ENCODE data around the gene ARID3A. TPM values are rescaled to one million over a fixed set of nuclear protein-coding genes. Genes with fewer than 3 reads are reported as not detected.

Gene ARID3A
- total and polyA plus RNA-seq, 2 of the 13 experiments (the other 11 are each of a cell fraction or from before 2014, with no cell fraction given), result 71.3 to 77.9 TPM

GRCh38 chr19:982567-983170 lies 56.8 kb downstream of the ARID3A start (continued):
- TF ChIP-seq ZNF781 (CRISPR knock-in tag; IDR thresholded peaks at IDR 0.05; ENCODE audit: borderline replicate concordance, not compliant biosample characterization) (no peak), CREBL2 (CRISPR knock-in tag; IDR thresholded peaks at IDR 0.05; ENCODE audit: borderline replicate concordance) (no peak), ZNF256 (CRISPR knock-in tag; conservative IDR thresholded peaks at IDR 0.05) (no peak), ZNF225 (CRISPR knock-in tag; IDR thresholded peaks at IDR 0.05) (no peak), RBAK (CRISPR knock-in tag; IDR thresholded peaks at IDR 0.05) (no peak), CTCF (CRISPR knock-in tag; IDR thresholded peaks at IDR 0.05) (peak; percentile 86), FOXK1 (CRISPR knock-in tag; IDR thresholded peaks at IDR 0.05; ENCODE audit: borderline replicate concordance, low read depth) (no peak), YEATS2 (CRISPR knock-in tag; IDR thresholded peaks at IDR 0.05; ENCODE audit: borderline replicate concordance) (no peak), ZBTB10 (CRISPR knock-in tag; IDR thresholded peaks at IDR 0.05; ENCODE audit: borderline replicate concordance) (no peak), ZNF512B (CRISPR knock-in tag; IDR thresholded peaks at IDR 0.05; ENCODE audit: borderline replicate concordance) (no peak), HOMEZ (CRISPR knock-in tag; IDR thresholded peaks at IDR 0.05; ENCODE audit: low read depth) (no peak), FLYWCH1 (CRISPR knock-in tag; IDR thresholded peaks at IDR 0.05) (no peak), ZNF577 (CRISPR knock-in tag; IDR thresholded peaks at IDR 0.05; ENCODE audit: borderline replicate concordance, low read depth) (no peak), SOX5 (CRISPR knock-in tag; IDR thresholded peaks at IDR 0.05; ENCODE audit: borderline replicate concordance) (no peak), MXD3 (CRISPR knock-in tag; IDR thresholded peaks at IDR 0.05) (peak; percentile 26; the same call in 1 of the 2 replicates), RXRA (CRISPR knock-in tag; IDR thresholded peaks at IDR 0.05) (0 out of 2 replicates have a peak, but pooled peaks have one; percentile 17), PPARG (CRISPR knock-in tag; conservative IDR thresholded peaks at IDR 0.05) (no peak), EHMT2 (IDR thresholded peaks at IDR 0.05; ENCODE audit: borderline replicate concordance, low read depth, low read length) (no peak), ZNF629 (CRISPR knock-in tag; conservative IDR thresholded peaks at IDR 0.05) (peak; percentile 23; the same call in 1 of the 2 replicates), PRPF4 (IDR thresholded peaks at IDR 0.05; ENCODE audit: low read depth, low read length, poor library complexity, severe bottlenecking) (no peak)

Data from HepG2 (cell line).